ENCODE measurements around the gene ZNF283.
"Not testable (repeated sequence)": the region's sequence is repeated elsewhere in the genome, so short reads cannot be mapped to it uniquely, and the experiment has no call there.

Gene ZNF283

GRCh38 chr19:43802216-43802951 is 24.7 kb upstream of the ZNF283 start, which contains the start of gene LYPD5:
Gene LYPD5 (minus strand): TSS chr19:43802447. CDS start chr19:43802380, 67 bp downstream.
- no peak for DNase-seq

GRCh38 chr19:43804432-43804831 is 22.7 kb upstream of the ZNF283 start:
- DNase-seq: no peak

GRCh38 chr19:43806401-43806800 is 20.7 kb upstream of the ZNF283 start:
- DNase-seq: not testable (repeated sequence)

GRCh38 chr19:43806848-43807247 is 20.3 kb upstream of the ZNF283 start:
- no peak for DNase-seq

- DNase-seq: no peak
Observed at GRCh38 chr19:43807651-43808050, 19.5 kb upstream of the ZNF283 start.

GRCh38 chr19:43809762-43810696 is 17.1 kb upstream of the ZNF283 start:
- DNase-seq: no peak

- no peak for DNase-seq
Observed at GRCh38 chr19:43811837-43812236, 15.3 kb upstream of the ZNF283 start.

GRCh38 chr19:43812259-43812658 is 14.9 kb upstream of the ZNF283 start:
- no peak for DNase-seq

- DNase-seq: no peak
Observed at GRCh38 chr19:43812688-43813087, 14.4 kb upstream of the ZNF283 start.

- DNase-seq: no peak
Observed at GRCh38 chr19:43814663-43815352, 12.3 kb upstream of the ZNF283 start.

GRCh38 chr19:43817454-43817853 is 9.7 kb upstream of the ZNF283 start:
- not testable (repeated sequence) for DNase-seq

- DNase-seq: no peak
Observed at GRCh38 chr19:43818500-43818899, 8.6 kb upstream of the ZNF283 start.

GRCh38 chr19:43820098-43820883 is 6.8 kb upstream of the ZNF283 start:
- no peak for DNase-seq

- no peak for DNase-seq
Observed at GRCh38 chr19:43820884-43821215, 6.3 kb upstream of the ZNF283 start.

- not testable (repeated sequence) for DNase-seq
Observed at GRCh38 chr19:43823856-43824255, 3.3 kb upstream of the ZNF283 start.

- not testable (repeated sequence) for DNase-seq
Observed at GRCh38 chr19:43824572-43824971, 2.5 kb upstream of the ZNF283 start.

GRCh38 chr19:43839139-43839538 is 12.0 kb downstream of the ZNF283 start:
- DNase-seq: no peak

- DNase-seq: no peak
Observed at GRCh38 chr19:43842007-43842406, 14.9 kb downstream of the ZNF283 start.

- DNase-seq: no peak
Observed at GRCh38 chr19:43847246-43847645, 20.1 kb downstream of the ZNF283 start.

GRCh38 chr19:43847884-43848283 is 20.8 kb downstream of the ZNF283 start:
- DNase-seq: no peak

- DNase-seq: no peak
Observed at GRCh38 chr19:43848821-43849220, 21.7 kb downstream of the ZNF283 start.

GRCh38 chr19:43858174-43858573 is 31.1 kb downstream of the ZNF283 start:
- DNase-seq: no peak

- DNase-seq: not testable (repeated sequence)
Observed at GRCh38 chr19:43866923-43867322, 39.8 kb downstream of the ZNF283 start.
